ENCODE measurements around the gene PLB1.

The PLB1 gene

GRCh38 chr2:28566521-28567041 lies 70.7 kb downstream of the PLB1 start:
- TF ChIP-seq CTCF (IDR thresholded peaks at IDR 0.05; ENCODE audit: insufficient read depth, low read depth, low read length, missing control alignments): peak; percentile 99
- peak; percentile 89 for DNase-seq (ENCODE audit: low read depth)
- peak overlapping the region; percentile 83 for H3K4me3 ChIP-seq (ENCODE audit: low read depth, low read length)

GRCh38 chr2:28567061-28567471 lies 71.2 kb downstream of the PLB1 start:
- DNase-seq (ENCODE audit: low read depth): peak; percentile 32
- no peak for TF ChIP-seq CTCF (IDR thresholded peaks at IDR 0.05; ENCODE audit: insufficient read depth, low read depth, low read length, missing control alignments)
- peak overlapping the region; percentile 83 for H3K4me3 ChIP-seq (ENCODE audit: low read depth, low read length)

GRCh38 chr2:28568036-28568435 lies 72.2 kb downstream of the PLB1 start:
- no peak for DNase-seq (ENCODE audit: low read depth)
- H3K4me3 ChIP-seq (ENCODE audit: low read depth, low read length): no peak overlapping the region
- TF ChIP-seq CTCF (IDR thresholded peaks at IDR 0.05; ENCODE audit: insufficient read depth, low read depth, low read length, missing control alignments): no peak

- H3K4me3 ChIP-seq (ENCODE audit: low read depth, low read length): no peak overlapping the region
- DNase-seq (ENCODE audit: low read depth): no peak
- TF ChIP-seq CTCF (IDR thresholded peaks at IDR 0.05; ENCODE audit: insufficient read depth, low read depth, low read length, missing control alignments): no peak
These were observed 72.7 kb downstream of the PLB1 start for GRCh38 chr2:28568533-28568932.

GRCh38 chr2:28570431-28570830 lies 74.6 kb downstream of the PLB1 start:
- no peak for TF ChIP-seq CTCF (IDR thresholded peaks at IDR 0.05; ENCODE audit: insufficient read depth, low read depth, low read length, missing control alignments)
- H3K4me3 ChIP-seq (ENCODE audit: low read depth, low read length): no peak overlapping the region
- DNase-seq (ENCODE audit: low read depth): no peak

GRCh38 chr2:28576714-28577113 lies 80.9 kb downstream of the PLB1 start:
- no peak overlapping the region for H3K4me3 ChIP-seq (ENCODE audit: low read depth, low read length)
- TF ChIP-seq CTCF (IDR thresholded peaks at IDR 0.05; ENCODE audit: insufficient read depth, low read depth, low read length, missing control alignments): no peak
- DNase-seq (ENCODE audit: low read depth): no peak
